Measurements from ENCODE around the gene SMTNL2.

Gene SMTNL2

DNA sequence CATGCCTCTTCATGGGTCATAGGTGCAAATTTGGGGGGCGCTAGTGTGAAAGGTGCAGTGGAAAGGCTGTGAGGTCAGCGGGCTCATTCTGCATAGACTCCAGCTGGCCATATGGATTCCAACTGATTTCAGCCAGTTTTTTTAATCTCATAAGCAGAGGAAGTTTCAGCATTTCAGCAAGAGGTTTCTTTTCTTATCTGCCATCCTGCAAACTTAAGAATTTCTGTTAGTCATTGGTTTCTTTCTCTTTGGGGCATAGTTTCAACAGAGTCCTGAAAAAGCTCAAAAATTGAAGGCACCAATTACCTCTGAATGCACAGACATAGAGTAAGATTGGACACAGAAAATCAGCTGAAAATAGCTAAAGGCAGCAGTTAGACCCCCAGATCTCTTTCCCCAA is 73.3 kb downstream of the SMTNL2 start:
- Mint-ChIP-seq H3K36me3 (ENCODE audit: low read depth) (no peaks in the 10 kb centered on the region), H3K27ac (no peak overlapping the region), H3K4me1 (no peaks in the 10 kb centered on the region), H3K4me3 (no peak overlapping the region), H3K27me3 (ENCODE audit: low read depth, poor library complexity) (peaks cover 14% of the 10 kb centered on the region), H3K9me3 (no peaks in the 10 kb centered on the region)
- no peak for DNase-seq
- TF ChIP-seq, protein P1, sequence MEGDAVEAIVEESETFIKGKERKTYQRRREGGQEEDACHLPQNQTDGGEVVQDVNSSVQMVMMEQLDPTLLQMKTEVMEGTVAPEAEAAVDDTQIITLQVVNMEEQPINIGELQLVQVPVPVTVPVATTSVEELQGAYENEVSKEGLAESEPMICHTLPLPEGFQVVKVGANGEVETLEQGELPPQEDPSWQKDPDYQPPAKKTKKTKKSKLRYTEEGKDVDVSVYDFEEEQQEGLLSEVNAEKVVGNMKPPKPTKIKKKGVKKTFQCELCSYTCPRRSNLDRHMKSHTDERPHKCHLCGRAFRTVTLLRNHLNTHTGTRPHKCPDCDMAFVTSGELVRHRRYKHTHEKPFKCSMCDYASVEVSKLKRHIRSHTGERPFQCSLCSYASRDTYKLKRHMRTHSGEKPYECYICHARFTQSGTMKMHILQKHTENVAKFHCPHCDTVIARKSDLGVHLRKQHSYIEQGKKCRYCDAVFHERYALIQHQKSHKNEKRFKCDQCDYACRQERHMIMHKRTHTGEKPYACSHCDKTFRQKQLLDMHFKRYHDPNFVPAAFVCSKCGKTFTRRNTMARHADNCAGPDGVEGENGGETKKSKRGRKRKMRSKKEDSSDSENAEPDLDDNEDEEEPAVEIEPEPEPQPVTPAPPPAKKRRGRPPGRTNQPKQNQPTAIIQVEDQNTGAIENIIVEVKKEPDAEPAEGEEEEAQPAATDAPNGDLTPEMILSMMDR (IDR thresholded peaks at IDR 0.05): no peak
